Brain pericyte (primary cell): Measurements from ENCODE around the gene IDE.

ENCODE experiments used
- DNase-seq: peaks from one replicate; pipeline ENCODE4 v3.0.0-alpha.2; 2012; ENCODE audit warnings: low read depth, low spot score

Gene IDE

GRCh38 chr10:92567952-92568600 lies 5.8 kb downstream of the IDE start:
- no peak for DNase-seq

DNA sequence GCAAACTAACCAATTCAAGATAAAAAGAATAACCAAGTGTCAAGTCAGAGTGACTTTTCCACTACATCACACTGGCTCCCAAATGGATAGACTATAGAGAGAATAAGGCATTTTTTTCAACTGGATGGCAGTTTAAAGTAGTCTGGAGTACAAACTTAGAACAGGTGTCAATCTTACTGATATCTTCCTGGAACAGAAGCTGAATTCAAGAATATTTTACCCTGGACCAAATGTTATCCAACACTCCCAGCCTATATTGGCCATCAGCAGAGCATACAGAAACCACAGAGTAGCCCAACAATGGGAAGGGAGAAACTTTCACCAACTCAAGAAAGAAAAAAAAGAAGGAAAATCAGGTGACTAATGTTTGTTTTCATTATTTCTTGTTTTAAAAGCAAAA lies 11.5 kb downstream of the IDE start:
- DNase-seq = no peak

- no peak for DNase-seq
Measured at GRCh38 chr10:92559046-92559445, 14.8 kb downstream of the IDE start.

DNA sequence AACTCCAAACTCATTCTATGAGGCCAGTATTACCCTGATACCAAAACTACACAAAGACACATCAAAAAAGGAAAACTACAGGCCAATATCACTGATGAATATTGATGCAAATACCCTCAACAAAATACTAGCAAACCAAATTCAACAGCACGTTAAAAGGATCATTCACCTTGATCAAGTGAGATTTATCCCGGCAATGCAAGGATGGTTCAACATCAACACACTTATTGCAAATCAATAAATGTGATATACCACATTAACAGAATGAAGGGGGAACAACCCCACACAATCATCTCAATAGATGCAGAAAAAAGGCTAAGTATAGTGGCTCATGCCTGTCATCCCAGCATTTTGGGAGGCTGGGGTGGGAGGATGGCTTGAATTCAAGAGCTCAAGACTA lies 19.9 kb downstream of the IDE start:
- DNase-seq = no peak

GRCh38 chr10:92552310-92552709 lies 21.6 kb downstream of the IDE start:
- no peak for DNase-seq

- no peak for DNase-seq
Measured at GRCh38 chr10:92550924-92551323, 23.0 kb downstream of the IDE start.

GRCh38 chr10:92547676-92548075 lies 26.2 kb downstream of the IDE start:
- no peak for DNase-seq

DNA sequence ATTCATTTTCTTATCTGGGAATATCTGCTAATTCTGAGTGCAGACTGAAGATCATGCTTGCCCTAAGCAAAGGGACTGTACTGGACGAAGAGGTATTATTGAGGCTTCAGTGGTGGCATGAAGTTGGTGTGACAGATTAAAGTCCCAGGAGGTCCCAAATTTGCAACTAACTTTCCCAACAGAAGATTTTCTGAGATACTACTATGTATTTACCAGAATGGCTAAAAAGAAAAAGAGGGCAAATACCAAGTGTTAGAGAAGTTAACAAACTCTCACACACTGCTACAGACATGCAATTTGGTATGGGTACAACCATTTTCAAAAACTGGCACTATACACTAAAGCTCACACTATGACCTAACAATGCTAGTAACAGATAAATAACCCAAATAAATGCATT lies 28.3 kb downstream of the IDE start:
- DNase-seq = no peak

DNA sequence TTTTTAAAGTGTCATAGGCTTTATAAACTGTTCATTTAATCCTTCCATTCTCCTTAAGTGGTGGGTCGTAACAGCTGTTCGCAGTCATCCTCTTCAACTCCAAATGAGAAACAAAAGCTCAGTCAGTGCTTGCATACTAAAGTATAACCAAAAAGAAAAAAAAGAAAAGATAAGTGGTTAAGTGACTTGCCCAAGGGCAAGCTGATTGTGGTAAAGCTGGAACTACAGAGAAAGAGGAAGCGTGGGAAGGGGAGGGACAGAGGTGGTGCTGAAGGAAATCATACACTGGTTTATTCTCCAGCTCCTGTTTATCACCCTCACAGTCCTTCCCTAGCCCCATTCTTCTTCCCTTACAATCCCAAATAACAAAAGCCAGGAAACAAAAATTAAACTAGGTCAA lies 29.6 kb downstream of the IDE start:
- no peak for DNase-seq

DNA sequence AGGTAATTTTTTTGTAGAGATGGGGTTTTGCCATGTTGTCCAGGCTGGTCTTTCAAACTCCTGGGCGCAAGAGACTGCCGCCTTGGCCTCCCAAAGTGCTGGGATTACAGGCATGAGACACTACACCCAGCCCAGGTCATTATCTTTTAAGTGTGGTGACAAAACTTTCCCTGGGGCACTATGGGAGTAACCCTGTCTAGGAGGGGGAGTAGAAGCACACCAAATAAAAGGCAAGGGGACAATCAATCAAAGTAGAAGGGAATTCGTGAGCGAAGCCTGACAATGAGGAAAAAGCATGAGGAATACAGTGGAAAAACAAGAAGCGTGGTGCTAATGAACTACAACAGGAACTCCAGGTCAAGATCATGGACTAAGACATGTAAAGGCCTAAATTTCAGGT lies 31.4 kb downstream of the IDE start:
- DNase-seq = no peak

DNA sequence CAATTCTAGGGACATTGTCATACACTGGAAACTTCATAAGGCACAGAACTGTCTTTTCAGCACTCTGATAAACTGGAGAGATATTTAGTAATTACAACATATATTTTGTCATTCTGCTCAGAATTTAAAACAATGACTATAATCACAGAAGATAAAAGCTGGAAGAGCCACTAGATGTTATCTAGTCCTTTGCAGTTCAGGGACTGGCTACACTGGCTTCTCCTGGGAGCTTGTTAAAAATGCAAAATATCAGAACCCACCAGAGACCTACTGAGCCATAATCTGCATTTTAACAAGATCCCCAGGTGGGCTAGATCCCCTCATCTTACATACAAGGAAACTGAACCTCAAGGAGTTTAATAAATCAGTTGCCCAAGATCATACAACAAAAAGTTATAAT lies 32.3 kb downstream of the IDE start:
- DNase-seq = no peak

DNA sequence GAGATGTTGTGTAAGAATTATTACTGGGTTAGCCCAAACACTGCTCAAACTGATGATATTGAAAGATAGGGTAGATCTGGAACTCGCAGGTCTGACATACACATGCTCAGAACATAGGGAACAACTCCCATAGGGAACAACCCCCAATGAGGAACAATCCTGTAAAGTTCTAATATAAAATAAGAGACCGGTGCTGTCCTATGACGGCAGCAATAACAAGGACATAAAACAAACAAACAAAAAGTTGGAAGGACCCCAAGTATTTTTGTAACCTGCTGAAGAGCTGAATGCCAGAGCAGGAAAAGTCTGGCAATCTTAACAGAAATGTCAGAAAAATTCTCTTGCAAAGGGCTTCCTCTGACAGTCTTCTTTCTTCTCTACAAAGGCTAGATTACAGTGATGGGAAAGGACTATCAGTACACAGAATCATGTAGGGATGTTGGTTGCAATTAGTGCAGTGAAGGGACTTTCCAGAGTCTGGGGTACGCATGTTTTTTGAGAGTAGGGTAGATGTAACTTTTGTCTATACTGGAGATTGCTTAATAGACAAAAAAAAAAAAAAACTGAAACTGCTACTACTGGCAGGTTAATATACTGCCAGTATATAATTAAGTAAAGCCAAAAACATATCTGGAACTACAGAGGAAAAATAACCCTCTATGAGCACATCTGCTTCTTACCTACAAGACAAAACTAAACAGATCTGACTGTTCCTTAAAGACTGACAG lies 35.5 kb downstream of the IDE start:
- no peak for DNase-seq

DNA sequence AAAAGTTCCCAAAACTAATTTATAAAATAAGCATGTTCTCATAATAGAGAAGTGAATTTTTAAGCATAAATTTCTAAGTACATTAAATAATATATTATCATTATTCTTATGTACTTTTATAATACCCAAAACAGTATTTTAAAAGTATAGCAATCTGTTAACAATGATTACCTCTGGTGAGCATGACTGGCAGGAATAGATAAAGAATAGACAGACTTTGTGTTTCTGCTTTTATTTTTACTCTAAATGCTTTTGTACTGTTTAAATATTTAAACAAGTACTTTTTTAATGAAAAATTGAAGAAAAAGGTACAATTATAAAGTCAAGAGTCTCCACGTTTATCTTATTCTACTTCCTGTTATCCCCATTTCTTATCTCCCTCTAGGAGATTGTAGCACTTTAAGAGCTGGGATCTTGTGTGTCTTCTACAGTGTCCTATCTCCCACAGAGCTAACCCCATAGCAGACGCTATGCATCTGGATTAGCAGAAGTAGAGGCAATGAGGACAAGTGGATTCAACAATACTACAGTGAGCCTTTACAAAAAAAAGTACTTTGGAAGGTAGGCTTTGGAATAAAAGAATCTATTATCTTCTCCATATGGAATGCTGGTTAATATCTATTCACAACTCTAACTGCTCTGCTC lies 42.9 kb downstream of the IDE start:
- no peak for DNase-seq

GRCh38 chr10:92530421-92530820 lies 43.5 kb downstream of the IDE start:
- no peak for DNase-seq

DNA sequence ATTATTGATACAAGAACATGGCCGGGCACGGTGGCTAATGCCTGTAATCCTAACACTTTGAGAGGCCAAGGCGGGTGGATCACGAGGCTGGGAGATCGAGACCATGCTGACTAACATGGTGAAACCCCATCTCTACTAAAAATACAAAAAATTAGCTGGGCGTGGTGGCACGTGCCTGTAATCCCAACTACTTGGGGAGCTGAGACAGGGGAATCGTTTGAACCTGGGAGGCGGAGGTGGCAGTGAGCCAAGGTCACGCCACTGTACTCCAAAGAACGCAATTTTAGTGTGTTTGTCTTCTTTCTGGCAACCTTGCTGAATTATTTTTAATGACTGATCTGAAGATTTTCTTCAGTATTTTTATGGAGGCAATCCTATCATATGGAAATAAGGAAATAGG lies 46.2 kb downstream of the IDE start:
- no peak for DNase-seq

DNA sequence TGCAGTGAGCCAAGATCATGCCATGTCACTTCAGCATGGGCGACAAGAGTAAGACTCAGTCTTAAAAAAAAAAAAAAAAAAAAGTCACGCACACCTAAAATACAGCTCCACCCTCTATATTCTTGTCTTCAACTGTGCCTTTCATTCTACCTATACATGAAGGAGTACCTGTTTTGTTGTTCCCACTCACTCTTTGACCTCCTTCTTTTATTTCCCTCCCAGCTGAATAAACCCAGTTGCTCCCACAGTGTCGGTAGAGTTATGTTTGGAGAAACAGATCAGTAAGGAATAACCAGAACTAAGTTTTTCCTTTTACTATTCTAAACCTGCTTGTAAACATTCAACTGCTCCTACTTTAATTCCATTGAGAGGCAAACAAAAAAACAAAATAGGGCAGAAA lies 50.3 kb downstream of the IDE start:
- no peak for DNase-seq

GRCh38 chr10:92517034-92517655 lies 56.7 kb downstream of the IDE start:
- peak; percentile 11 for DNase-seq

DNA sequence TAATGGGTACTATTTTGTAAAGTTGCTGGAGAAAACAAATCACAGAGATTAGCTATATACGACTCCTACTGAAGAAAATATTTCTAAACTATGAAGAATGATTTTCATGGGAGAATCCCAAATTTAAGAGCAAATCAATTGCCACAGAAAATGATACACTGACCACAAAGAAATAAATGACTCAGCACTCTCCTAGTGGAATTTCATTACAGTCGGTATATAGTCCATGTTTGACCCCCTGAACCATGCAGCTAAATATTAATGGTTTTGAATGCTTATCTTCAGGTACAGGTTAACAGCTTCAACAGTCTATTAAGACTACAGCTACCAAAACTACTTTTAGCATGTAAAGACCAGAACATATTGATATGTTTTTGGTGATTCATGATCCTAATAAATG lies 65.0 kb downstream of the IDE start:
- no peak for DNase-seq

DNA sequence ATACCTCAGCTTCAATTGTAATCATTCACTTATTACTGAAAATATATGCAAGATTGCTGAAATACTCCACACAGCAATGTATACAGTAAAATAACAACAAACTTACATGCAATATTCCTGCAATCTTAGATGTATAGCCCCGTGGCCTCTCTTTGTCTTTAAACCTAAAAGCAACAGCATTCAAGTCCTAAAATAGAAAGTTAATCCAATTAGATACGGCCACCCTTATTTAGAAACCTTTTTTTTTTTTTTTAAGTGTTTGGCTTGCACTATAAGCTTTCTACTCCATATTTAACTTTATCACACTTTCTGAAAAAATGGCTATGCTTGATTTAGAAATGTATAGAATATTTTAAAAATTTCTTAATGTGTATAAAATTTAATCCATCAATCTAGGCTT lies 67.6 kb downstream of the IDE start:
- DNase-seq = no peak

DNA sequence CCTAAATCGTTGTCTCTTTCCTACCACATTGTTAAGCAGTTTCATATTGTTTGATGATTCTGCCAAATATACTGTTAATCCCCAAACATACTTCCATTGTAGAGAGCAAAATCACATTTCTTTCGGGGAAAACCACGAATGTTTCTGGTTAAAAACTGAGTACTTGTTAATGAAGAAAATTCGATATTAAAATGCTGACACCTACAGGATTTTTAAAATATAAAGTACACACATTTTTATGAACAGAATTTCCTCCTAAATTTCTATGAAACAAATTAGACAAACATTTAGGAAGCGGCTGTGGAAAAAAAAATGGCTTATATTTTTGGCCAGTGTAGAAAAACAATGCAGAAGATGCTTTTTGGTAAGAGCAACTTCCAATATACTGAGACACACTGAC lies 68.8 kb downstream of the IDE start:
- no peak for DNase-seq

DNA sequence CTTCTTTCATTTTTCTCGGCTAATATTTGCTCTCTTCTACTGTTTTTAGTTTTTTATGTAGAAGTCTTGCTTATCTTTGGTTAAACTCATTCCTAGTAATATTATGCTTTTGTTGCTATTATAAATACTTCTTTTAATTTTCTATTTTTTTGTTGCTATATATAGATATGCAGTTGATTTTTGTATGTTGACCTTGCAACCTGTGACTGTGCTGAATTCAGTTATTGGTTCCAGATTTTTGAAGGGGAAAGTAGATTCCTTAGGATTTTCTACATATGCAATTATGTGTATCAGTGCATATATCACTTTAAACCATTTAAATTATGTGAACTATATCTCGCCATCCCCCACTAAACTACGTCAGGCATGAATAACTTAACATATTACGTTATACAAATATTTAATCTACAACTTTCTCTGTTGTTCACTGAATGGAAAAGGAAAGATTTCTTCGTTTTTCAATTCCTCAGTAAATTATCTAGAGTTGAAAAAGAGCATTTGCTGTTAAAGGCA lies 71.5 kb downstream of the IDE start:
- no peak for DNase-seq

DNA sequence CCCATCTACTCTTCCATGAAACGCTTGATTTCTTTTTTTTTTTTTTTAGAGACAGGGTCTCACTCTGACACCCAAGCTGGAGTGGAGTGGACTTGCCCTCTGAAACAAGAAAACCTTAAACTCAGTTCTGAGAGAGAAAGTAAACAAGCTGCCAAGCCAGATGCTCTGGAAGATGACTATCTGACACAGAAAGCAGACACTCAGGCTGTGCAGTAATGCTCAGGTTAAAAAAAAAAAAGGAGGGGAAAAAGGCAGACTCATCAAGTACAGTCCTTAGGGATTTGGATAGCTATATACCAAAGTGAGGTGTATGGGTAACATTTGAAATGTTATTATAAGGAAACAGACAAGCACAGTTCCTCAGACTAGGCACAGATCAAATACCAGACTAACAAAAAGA lies 80.5 kb downstream of the IDE start:
- DNase-seq = no peak
